ENCODE measurements around the gene SBNO2.

Gene SBNO2

GRCh38 chr19:1070576-1070930 lies 103.5 kb downstream of the SBNO2 start:
- Histone ChIP-seq H3K9me2 (replicated peaks; ENCODE audit: insufficient read depth, low read length) (no peaks in the 10 kb centered on the region), H3K4me1 (ENCODE audit: low read length) (peaks cover 12% of the 10 kb centered on the region), H3K9me3 (replicated peaks; ENCODE audit: insufficient read depth, low read length) (no peaks in the 10 kb centered on the region), H3K27me3 (replicated peaks; ENCODE audit: insufficient read depth, low read length) (no peaks in the 10 kb centered on the region), H4K20me1 (ENCODE audit: insufficient read depth, low read length) (0 out of 2 replicates have a peak, but pooled peaks cover 5% of the 10 kb centered on the region), H3K27ac (ENCODE audit: low read length) (no peak overlapping the region), H3K4me3 (ENCODE audit: low read length) (no peak overlapping the region), H3K9ac (ENCODE audit: low read length) (no peak overlapping the region), H3K4me2 (ENCODE audit: low read depth, low read length) (no peak overlapping the region), H2AFZ (ENCODE audit: low read length) (no peak overlapping the region), H3F3A (ENCODE audit: insufficient read depth, low read length) (peaks cover 58% of the 10 kb centered on the region), H3K79me2 (ENCODE audit: low read length) (peaks cover 84% of the 10 kb centered on the region), H3K36me3 (replicated peaks; ENCODE audit: insufficient read depth, low read length) (peaks cover 6% of the 10 kb centered on the region; the same call in 1 of the 2 replicates)
- no peak for TF ChIP-seq EZH2 (optimal IDR thresholded peaks at IDR 0.05; ENCODE audit: low read depth, low read length)
- TF ChIP-seq CTCF (IDR thresholded peaks at IDR 0.05; ENCODE audit: low read length): no peak
- TF ChIP-seq EZH2phosphoT487 (IDR thresholded peaks at IDR 0.05; ENCODE audit: low read length): no peak
- DNase-seq: no peak

DNA sequence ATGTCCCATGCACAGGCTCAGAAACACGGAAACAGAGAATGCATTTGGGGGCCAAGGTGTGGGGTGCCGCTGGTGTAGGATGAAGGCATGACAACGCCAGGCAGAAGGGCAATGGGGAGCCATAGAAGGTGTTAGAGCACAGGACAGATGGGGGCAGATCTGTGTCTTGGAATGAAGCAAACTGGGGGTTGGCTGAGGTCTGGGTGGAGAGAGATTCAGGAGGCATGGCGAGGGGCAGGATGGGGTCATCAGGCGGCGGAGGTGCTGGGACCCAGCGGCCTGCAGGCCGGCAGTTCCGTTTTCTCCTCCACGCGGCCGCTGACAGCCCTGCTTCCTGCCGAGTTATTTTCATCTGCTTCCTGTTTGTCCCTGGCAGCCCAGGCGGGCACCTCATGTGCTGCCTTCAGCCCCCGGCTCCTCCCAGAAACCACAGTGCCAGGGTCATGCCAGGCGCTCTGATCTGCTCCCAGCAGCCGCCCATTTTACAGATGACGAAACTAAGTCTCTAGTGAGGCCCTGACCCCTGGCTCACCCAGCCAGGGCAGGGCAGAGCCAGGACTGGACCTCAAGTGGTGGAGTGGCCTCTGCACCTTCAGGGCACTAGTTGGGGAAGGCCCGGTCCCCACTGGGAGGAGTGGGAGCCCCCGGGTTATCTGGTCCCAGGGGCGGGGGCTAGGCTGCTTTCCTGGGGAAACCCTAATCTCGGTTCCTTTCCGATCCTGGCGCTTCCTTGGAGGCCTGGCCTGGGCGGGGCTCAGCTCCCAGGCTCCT lies 104.9 kb downstream of the SBNO2 start:
- Histone ChIP-seq H3K79me2 (ENCODE audit: low read length) (peaks cover 74% of the 10 kb centered on the region), H2AFZ (ENCODE audit: low read length) (no peak overlapping the region), H3K36me3 (replicated peaks; ENCODE audit: insufficient read depth, low read length) (peaks cover 6% of the 10 kb centered on the region; the same call in 1 of the 2 replicates), H3K9ac (ENCODE audit: low read length) (peak overlapping the region; percentile 83), H3F3A (ENCODE audit: insufficient read depth, low read length) (peaks cover 62% of the 10 kb centered on the region), H3K4me1 (ENCODE audit: low read length) (peaks cover 22% of the 10 kb centered on the region), H3K9me2 (replicated peaks; ENCODE audit: insufficient read depth, low read length) (no peaks in the 10 kb centered on the region), H3K4me2 (ENCODE audit: low read depth, low read length) (peak overlapping the region; percentile 99), H4K20me1 (ENCODE audit: insufficient read depth, low read length) (0 out of 2 replicates have a peak, but pooled peaks cover 5% of the 10 kb centered on the region), H3K9me3 (replicated peaks; ENCODE audit: insufficient read depth, low read length) (no peaks in the 10 kb centered on the region), H3K27ac (ENCODE audit: low read length) (peak overlapping the region; percentile 80), H3K27me3 (replicated peaks; ENCODE audit: insufficient read depth, low read length) (no peaks in the 10 kb centered on the region), H3K4me3 (ENCODE audit: low read length) (peak overlapping the region; percentile 98)
- peak; percentile 94 for DNase-seq
- TF ChIP-seq EZH2phosphoT487 (IDR thresholded peaks at IDR 0.05; ENCODE audit: low read length) (no peak), CTCF (IDR thresholded peaks at IDR 0.05; ENCODE audit: low read length) (peak; percentile 15; the same call in 1 of the 2 replicates)

GRCh38 chr19:1068009-1069001 lies 105.8 kb downstream of the SBNO2 start:
- H3K4me3 ChIP-seq (ENCODE audit: low read length): peak overlapping the region; percentile 98
- H2AFZ ChIP-seq (ENCODE audit: low read length): peak overlapping the region; percentile 17; the same call in 1 of the 2 replicates
- peaks cover 22% of the 10 kb centered on the region for H3K4me1 ChIP-seq (ENCODE audit: low read length)
- H3K79me2 ChIP-seq (ENCODE audit: low read length): peaks cover 65% of the 10 kb centered on the region
- TF ChIP-seq CTCF (IDR thresholded peaks at IDR 0.05; ENCODE audit: low read length) (no peak), EZH2phosphoT487 (IDR thresholded peaks at IDR 0.05; ENCODE audit: low read length) (no peak), EZH2 (optimal IDR thresholded peaks at IDR 0.05; ENCODE audit: low read depth, low read length) (no peak)
- no peaks in the 10 kb centered on the region for H3K9me3 ChIP-seq (replicated peaks; ENCODE audit: insufficient read depth, low read length)
- H3K36me3 ChIP-seq (replicated peaks; ENCODE audit: insufficient read depth, low read length): 0 out of 2 replicates have a peak, but pooled peaks cover 6% of the 10 kb centered on the region
- peak; percentile 64 for DNase-seq
- peak overlapping the region; percentile 80 for H3K27ac ChIP-seq (ENCODE audit: low read length)
- H3F3A ChIP-seq (ENCODE audit: insufficient read depth, low read length): peaks cover 69% of the 10 kb centered on the region
- 0 out of 2 replicates have a peak, but pooled peaks cover 5% of the 10 kb centered on the region for H4K20me1 ChIP-seq (ENCODE audit: insufficient read depth, low read length)
- H3K27me3 ChIP-seq (replicated peaks; ENCODE audit: insufficient read depth, low read length): no peaks in the 10 kb centered on the region
- H3K9ac ChIP-seq (ENCODE audit: low read length): peak overlapping the region; percentile 83
- no peaks in the 10 kb centered on the region for H3K9me2 ChIP-seq (replicated peaks; ENCODE audit: insufficient read depth, low read length)
- H3K4me2 ChIP-seq (ENCODE audit: low read depth, low read length): peak overlapping the region; percentile 99
